GM18520 (cell line): ENCODE data around the gene MS4A2.
"Not testable (repeated sequence)": the region's sequence is repeated elsewhere in the genome, so short reads cannot be mapped to it uniquely, and the experiment has no call there.

Source experiments
- ATAC-seq: cut with Tn5 transposase; IDR thresholded peaks from one replicate; pipeline ENCODE4 v1.9.1; 2021; ENCODE audit not compliant: unreplicated experiment

MS4A2 gene

DNA sequence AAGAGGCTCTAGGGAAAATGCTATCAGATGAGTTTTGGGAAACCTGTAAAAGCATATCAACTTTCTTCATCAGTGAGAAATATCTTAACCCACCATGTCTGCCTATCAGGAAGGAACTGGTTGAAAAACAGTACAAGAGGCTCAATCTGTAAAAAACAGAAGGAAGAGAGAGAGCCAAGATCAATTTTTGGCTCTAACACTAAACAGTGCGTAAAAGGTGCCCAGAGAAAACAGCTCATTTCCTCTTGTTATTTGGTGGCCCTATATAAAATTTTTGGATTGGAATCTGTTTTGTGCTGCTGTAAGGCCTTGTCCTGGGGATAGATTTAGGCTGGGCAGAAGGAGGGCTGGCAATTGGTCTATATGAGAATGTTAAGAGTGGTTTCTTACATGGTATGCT is 12.1 kb downstream of the MS4A2 start:
- ATAC-seq, result no peak

DNA sequence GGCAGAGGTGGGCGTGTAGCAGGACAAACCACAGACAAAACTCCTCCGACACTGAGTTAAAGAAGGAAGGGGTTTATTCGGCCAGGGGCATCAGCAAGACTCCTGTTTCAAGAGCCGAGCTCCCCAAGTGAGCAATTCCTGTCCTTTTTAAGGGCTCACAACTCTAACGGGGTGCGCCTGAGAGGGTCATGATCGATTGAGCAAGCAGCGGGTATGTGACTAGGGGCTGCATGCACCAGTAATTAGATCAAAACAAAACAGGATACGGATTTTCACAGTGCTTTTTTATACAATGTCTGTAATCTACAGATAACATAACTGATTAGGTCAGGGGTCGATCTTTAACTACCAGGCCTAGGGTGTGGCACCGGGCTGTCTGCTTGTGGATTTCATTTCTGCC is 12.9 kb downstream of the MS4A2 start:
- ATAC-seq, result not testable (repeated sequence)

DNA sequence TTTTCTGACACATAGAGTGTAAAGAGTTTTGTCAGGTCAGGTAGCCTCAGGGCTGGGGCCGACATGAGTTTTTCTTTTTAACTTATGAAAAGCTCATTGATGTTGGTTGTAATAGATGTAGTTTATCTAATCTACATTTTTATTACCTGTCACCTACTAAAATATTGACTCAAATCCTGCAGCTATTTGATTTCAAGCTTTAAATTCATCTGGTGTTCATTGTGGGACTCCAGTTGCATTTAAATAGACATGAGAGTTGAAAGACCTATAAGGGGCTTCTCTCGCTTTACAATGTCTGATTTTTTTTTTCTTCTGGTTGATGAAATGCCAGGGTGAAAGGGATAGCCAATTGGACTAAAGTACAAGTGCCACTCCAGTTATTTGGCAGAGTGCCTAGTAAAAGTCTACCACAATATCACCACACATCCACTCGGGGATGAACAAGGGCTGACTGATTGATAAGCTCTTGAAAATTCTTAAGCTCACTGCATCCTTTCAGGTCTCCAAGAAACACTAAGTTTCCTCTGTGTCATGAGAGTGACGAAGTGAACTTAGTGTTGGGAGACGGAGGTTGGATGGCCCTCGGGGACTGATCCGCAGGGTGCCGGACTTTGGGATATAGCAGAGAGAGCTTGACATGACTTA is 16.1 kb downstream of the MS4A2 start:
- not testable (repeated sequence) for ATAC-seq

DNA sequence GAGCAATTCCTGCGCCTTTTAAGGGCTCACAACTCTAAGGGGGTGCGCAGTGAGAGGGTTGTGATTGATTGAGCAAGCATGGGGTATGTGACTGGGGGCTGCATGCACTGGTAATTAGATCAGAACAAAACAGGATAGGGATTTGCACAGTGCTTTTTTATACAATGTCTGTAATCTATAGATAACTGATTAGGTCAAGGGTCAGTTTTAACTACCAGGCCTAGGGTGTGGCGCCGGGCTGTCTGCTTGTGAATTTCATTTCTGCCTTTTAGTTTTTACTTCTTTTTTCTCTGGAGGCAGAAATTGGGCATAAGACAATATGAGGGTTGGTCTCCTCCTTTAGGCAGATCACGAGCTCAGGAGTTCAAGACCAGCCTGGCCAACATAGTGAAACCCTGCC is 20.2 kb downstream of the MS4A2 start:
- not testable (repeated sequence) for ATAC-seq

DNA sequence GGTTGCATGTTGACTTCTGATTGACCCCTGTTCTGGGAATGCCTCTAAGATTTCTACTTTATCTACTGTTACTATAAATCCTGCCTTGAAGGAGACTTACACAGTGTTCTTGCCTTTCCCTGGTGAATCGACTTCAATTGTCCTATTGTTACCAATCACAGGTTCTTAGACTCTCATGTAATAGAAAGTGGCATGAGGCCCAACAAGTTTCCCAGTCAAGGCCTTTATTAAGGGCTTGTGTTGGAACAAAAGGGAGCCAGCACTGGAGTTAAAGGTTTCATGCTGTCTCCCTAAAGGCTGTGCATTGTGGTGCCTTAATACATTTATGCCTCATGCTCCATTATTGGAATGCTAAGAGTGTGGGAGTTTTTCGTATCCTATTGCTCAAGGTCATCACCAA is 23.3 kb downstream of the MS4A2 start:
- ATAC-seq, result no peak

DNA sequence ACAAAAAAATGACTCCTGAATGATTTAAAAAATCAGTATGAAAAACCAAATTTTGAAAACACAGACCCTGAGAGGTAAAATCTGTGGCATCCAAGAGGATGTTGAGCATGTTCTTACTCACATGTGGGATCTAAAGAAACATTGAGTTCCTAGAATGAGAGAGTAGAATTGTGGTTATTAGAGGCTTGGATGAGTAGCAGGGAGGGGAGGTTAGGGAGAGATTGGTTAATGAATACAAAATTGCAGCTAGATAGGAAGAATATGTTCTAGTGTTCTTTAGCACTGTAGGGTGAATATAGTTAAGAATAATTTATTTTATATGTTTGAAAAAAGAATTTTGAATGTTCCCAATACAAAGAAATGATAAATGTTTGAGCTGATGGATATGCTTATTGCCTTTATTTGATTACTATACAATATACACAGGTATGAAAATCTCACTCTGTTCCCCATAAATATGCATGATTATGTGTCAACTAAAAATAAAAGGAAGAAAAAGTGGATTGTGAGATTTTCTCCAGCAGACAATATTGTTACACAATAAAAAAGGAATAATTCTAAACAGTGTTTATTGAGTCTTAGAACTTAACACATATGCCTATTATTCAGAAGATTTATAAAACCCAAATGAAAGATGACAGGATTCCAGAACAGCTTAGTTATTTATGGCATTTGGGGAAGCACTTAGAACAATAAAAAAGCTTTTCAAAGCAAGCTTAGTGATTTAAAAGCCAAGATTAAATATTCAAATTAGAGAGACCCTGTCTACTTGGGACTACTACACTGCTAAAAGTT is 28.7 kb downstream of the MS4A2 start:
- no peak for ATAC-seq

DNA sequence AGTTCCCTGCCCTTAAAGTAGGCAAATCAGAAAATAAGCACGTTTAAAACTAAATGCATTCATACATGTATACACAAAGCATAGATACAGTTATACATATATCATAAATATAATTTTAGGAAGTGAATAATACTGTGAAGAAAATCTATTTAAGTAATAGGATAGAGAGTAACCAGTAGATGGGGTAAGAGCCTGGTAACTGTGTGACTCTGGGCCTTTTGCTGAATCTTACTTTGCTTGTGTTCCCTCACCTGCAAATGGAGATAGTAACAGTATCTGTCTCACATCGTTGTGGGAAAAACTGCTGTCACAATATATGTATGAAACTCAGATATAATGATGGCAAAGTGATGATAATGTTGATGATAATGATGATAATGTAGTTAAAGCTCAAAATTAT is 29.9 kb downstream of the MS4A2 start:
- no peak for ATAC-seq

- no peak for ATAC-seq
These were observed 31.2 kb downstream of the MS4A2 start for GRCh38 chr11:60119710-60120109.

GRCh38 chr11:60121264-60121663 is 32.8 kb downstream of the MS4A2 start:
- no peak for ATAC-seq

- ATAC-seq, result no peak
These were observed 34.1 kb downstream of the MS4A2 start for GRCh38 chr11:60122414-60123036.

- ATAC-seq, result no peak
These were observed 36.5 kb downstream of the MS4A2 start for GRCh38 chr11:60124802-60125432.

- no peak for ATAC-seq
These were observed 37.6 kb downstream of the MS4A2 start for GRCh38 chr11:60125956-60126585.

DNA sequence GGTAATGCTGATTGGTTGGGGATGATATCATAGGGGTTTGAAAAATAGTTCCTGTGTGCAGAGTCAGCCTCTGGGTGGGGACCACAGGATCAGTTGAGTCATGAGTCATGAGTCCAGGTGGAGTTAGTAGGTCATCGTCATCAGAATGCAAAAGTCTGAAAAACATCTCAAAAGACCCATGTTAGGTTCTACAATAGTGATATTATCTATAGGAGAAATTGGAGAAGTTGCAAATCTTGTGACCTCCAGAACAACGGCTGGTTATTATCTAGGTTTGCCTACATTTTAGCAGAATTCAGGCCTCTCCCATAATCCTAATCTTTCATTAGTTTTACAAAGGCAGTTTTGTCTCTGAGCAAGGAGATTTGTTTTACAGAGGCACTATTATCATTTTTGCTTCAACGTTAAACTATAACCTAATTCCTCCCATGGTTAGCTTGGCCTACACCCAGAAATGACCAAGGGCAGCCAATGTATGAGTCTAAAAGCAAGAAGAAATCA is 38.9 kb downstream of the MS4A2 start:
- ATAC-seq, result no peak

DNA sequence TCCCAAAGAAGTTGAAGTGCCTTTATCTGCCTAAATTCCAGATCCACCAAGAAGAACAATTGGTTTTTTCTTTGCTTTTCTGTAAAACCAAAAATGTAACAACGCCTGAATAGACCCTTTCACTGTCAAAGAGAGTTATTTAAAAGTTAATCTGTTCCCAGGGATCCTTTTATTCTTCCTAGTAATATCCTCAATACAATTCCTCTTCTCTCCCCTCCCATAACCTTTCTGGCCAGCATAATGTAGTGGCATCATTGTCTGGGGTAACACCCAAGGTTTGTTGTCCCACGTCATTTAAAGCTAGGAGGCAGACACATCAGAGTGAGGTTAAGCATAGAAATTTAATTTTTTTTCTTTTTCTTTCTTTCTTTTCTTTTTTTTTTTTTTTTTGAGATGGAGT is 39.9 kb downstream of the MS4A2 start:
- no peak for ATAC-seq

DNA sequence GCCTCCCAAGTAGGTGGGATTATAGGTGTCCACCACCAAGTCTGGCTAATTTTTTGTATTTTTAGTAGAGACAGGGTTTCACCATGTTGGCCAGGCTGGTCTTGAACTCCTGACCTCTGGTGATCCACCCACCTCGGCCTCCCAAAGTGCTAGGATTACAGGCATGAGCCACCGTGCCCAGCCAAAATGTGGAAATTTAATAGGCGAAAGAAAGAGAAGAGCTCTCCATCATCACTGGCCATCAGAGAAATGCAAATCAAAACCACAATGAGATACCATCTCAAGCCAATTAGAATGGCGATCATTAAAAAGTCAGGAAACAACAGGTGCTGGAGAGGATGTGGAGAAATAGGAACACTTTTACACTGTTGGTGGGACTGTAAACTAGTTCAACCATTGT is 40.4 kb downstream of the MS4A2 start:
- not testable (repeated sequence) for ATAC-seq

GRCh38 chr11:60129853-60130252 is 41.4 kb downstream of the MS4A2 start:
- no peak for ATAC-seq

DNA sequence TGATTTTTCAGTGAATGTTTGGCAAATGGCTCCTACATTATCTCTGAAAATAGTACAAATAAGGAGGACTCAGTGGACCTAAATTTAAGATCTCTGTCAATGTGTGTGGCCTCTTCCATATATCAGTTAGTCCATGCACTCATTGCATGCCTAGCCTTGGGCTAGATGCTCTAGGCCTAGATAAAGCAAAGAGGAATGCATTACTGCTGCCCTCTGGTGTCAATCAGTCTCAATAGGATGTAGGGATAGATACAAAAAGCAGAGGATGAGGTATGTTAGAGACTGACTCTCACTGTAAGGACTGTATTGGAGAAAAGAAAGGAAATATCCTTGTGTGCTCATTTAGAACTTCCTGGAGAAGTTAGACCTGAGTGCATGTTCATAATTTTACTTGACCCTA is 42.0 kb downstream of the MS4A2 start:
- no peak for ATAC-seq

DNA sequence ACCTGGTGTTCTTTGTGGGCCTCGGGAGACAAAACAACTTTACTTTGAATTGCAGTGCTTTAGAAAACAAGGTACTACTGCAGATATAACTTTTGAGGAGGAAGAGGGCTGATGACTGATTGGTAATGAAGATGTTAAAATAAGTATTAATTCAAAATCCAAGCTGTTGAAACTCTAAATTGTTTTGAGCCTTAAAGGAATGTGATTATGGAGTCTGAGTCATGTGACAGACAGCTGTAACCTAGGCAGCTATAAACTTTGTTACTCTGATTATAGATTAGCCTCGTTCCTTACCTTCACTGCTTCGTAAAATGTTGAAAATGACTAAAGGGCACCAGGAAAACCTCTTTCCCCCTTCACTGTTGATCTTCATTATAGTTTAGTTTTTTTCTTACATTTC is 43.4 kb downstream of the MS4A2 start:
- no peak for ATAC-seq

- no peak for ATAC-seq
These were observed 45.5 kb downstream of the MS4A2 start for GRCh38 chr11:60133917-60134316.

- ATAC-seq, result no peak
These were observed 55.3 kb downstream of the MS4A2 start for GRCh38 chr11:60143768-60144167.

GRCh38 chr11:60145677-60146076 is 57.2 kb downstream of the MS4A2 start:
- no peak for ATAC-seq
